Measurements from ENCODE around the gene OR13H1.
"Not testable (repeated sequence)": the region's sequence is repeated elsewhere in the genome, so short reads cannot be mapped to it uniquely, and the experiment has no call there.

Gene OR13H1

DNA sequence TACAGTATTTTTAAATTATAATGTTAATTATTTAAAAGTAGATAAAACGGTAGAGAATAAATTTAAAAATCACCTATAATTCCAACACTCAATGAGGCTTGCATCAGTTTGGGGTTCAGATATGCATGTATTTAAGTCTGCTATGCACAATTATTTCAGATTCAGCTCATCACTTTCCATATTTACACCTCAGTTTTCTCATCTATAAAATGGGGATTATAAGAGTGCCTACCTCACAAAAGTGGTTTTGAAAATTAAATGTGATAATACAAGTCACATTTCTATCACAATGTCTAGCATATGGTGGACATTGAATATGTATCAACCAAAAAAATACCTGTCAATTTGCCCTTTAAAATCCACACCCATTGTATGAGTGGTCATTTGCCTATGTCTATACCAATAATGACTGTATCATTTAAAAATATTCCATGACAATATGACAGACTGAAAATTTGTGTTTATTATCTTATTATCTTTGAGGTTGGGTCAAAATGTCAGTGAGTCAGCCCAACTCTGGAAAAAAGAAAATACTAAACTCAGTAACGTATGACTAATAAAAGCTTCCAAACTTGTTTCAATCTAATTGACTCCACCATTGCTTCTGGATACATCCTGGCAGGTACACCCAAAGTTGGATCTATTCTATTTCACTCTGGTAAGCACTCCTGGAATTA lies 20.8 kb downstream of the OR13H1 start:
- DNase-seq (ENCODE audit: low read depth): no peak
- TF ChIP-seq, protein P1, sequence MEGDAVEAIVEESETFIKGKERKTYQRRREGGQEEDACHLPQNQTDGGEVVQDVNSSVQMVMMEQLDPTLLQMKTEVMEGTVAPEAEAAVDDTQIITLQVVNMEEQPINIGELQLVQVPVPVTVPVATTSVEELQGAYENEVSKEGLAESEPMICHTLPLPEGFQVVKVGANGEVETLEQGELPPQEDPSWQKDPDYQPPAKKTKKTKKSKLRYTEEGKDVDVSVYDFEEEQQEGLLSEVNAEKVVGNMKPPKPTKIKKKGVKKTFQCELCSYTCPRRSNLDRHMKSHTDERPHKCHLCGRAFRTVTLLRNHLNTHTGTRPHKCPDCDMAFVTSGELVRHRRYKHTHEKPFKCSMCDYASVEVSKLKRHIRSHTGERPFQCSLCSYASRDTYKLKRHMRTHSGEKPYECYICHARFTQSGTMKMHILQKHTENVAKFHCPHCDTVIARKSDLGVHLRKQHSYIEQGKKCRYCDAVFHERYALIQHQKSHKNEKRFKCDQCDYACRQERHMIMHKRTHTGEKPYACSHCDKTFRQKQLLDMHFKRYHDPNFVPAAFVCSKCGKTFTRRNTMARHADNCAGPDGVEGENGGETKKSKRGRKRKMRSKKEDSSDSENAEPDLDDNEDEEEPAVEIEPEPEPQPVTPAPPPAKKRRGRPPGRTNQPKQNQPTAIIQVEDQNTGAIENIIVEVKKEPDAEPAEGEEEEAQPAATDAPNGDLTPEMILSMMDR (IDR thresholded peaks at IDR 0.05; ENCODE audit: insufficient read depth, low read depth, low read length, missing control alignments): no peak
- H3K4me3 ChIP-seq (ENCODE audit: low read depth, low read length): no peak overlapping the region

DNA sequence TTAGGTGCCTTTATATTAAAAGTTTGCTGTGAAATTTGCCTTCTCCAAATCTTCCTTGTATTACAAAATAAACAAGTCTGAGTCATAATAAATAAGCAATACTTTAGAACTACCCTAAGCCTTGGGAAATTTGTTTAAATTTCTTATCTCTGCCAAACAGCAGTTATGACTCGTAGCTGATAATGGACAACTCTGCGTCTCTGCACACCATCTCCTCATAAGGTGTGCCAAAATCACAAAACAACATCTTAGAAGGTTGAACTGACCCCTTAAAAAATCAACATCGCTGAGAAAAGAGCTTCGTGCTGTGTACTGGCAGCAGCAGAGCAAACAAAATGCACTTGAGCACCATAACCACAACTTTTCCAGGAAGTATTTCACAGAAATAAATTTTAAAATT lies 22.0 kb downstream of the OR13H1 start:
- no peak overlapping the region for H3K4me3 ChIP-seq (ENCODE audit: low read depth, low read length)
- TF ChIP-seq, protein P1 (IDR thresholded peaks at IDR 0.05; ENCODE audit: insufficient read depth, low read depth, low read length, missing control alignments): no peak
- DNase-seq (ENCODE audit: low read depth): no peak

DNA sequence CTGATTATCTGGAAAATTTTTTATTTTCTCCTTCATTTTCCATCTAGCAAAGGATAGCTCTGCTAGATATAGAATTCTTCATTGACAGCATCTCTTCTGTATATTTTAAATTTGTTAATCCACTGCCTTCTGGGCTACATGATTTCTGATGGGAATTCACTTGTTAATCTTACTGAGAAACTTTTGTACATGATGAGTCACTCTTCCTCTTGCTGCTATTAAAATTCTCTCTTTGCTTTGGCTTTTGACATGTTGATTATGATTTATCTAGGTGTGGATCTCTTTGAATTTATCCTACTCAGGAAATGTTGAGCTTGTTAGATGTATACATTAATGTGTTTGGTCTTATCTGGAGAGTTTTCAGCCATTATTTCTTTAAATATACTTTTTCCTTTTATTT lies 27.5 kb downstream of the OR13H1 start:
- no peak overlapping the region for H3K4me3 ChIP-seq (ENCODE audit: low read depth, low read length)
- DNase-seq (ENCODE audit: low read depth): no peak
- TF ChIP-seq, protein P1 (IDR thresholded peaks at IDR 0.05; ENCODE audit: insufficient read depth, low read depth, low read length, missing control alignments): no peak

DNA sequence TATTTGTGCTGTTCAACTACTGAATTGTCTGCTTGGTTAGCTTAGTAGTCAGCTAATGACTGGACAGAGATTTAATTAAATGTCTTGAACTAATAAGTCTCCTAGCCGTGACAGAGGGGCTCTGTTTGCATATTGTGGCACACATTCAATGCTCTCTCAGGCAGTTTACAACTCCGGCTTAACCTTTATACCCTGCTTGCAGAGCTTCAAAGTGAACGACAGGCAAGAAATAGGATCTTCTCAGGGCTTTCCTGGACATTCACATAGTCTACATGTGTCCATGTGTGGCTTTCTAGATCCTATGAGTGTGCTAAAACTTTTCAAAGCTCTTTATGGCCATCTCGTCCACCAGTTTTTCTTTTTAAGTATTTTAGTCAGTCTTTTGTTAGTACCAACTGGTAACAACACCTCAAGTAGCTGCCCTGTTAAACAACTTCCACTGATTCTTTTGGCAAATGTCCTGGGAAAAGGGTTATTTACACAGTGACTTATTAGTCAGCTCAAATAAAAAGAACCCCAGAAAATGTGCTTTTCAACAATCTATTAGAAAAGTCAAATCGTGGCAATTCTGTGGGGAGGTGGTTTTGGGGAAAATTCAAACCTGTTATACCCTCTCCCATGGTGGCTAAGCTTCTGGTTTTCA lies 28.6 kb downstream of the OR13H1 start:
- TF ChIP-seq, protein P1 (IDR thresholded peaks at IDR 0.05; ENCODE audit: insufficient read depth, low read depth, low read length, missing control alignments): no peak
- DNase-seq (ENCODE audit: low read depth): no peak
- H3K4me3 ChIP-seq (ENCODE audit: low read depth, low read length): no peak overlapping the region

DNA sequence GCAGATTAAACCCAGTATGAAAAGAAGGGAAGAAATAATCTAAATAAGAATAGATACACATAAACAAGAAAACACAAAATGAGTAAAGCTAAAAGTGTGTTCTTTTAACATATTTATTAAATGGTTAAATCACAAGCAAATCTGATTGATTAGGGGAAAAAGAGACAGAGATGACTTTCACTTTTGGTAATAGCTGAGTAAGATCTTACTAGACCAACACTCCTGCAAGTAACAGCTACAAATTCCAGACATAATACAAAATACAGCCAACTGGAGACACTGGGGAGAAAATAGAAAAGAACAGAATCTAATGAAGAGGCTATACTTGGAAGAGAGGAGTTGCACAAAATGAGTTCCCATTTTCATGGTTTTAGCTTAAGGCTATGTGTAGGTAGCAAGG lies 33.5 kb downstream of the OR13H1 start:
- no peak overlapping the region for H3K4me3 ChIP-seq (ENCODE audit: low read depth, low read length)
- TF ChIP-seq, protein P1 (IDR thresholded peaks at IDR 0.05; ENCODE audit: insufficient read depth, low read depth, low read length, missing control alignments): no peak
- no peak for DNase-seq (ENCODE audit: low read depth)

DNA sequence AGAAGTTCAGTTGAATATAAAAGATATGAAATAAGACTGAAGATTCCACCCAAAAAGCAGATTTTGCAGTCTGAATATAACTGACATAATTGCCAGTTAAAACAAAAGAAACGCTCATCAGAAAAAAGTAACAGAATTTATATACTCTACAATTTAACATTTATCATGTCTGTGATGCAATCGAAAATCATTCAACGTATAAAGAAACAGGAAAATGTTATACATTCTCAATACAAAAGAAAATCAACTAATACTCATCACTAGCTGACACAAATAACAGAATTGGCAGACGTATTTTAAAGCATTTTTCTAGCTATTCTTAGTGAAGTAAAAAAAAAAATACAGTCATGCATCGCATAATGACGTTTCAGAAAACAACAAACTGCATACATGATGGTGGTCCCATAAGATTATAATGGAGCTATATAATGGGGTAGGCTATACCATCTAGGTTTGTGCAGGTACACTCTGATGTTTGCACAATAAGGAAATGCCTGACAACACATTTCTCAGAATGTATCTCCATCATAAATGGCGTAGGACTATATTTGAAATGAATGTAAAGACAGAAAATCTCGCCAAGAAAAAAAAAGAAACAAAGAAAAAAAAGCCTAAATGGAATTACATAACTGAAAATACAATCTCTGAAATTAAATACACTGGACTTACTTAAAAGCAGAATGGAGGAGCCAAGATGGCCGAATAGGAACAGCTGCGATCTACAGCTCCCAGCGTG lies 34.3 kb downstream of the OR13H1 start:
- H3K4me3 ChIP-seq (ENCODE audit: low read depth, low read length): no peak overlapping the region
- DNase-seq (ENCODE audit: low read depth): no peak
- TF ChIP-seq, protein P1 (IDR thresholded peaks at IDR 0.05; ENCODE audit: insufficient read depth, low read depth, low read length, missing control alignments): no peak

DNA sequence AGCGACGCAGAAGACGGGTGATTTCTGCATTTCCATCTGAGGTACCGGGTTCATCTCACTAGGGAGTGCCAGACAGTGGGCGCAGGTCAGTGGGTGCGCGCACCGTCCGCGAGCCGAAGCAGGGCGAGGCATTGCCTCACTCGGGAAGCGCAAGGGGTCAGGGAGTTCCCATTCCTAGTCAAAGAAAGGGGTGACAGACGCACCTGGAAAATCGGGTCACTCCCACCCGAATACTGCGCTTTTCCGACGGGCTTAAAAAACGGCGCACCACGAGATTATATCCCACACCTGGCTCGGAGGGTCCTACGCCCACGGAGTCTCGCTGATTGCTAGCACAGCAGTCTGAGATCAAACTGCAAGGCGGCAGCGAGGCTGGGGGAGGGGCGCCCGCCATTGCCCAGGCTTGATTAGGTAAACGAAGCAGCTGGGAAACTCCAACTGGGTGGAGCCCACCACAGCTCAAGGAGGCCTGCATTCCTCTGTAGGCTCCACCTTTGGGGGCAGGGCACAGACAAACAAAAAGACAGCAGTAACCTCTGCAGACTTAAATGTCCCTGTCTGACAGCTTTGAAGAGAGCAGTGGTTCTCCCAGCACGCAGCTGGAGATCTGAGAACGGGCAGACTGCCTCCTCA lies 35.0 kb downstream of the OR13H1 start:
- DNase-seq (ENCODE audit: low read depth); H3K4me3 ChIP-seq (ENCODE audit: low read depth, low read length): not testable (repeated sequence)

Measured in GM12865 (cell line).